ENCODE results near the gene STXBP6.
"Not testable (repeated sequence)": the region's sequence is repeated elsewhere in the genome, so short reads cannot be mapped to it uniquely, and the experiment has no call there.

STXBP6 gene

DNA sequence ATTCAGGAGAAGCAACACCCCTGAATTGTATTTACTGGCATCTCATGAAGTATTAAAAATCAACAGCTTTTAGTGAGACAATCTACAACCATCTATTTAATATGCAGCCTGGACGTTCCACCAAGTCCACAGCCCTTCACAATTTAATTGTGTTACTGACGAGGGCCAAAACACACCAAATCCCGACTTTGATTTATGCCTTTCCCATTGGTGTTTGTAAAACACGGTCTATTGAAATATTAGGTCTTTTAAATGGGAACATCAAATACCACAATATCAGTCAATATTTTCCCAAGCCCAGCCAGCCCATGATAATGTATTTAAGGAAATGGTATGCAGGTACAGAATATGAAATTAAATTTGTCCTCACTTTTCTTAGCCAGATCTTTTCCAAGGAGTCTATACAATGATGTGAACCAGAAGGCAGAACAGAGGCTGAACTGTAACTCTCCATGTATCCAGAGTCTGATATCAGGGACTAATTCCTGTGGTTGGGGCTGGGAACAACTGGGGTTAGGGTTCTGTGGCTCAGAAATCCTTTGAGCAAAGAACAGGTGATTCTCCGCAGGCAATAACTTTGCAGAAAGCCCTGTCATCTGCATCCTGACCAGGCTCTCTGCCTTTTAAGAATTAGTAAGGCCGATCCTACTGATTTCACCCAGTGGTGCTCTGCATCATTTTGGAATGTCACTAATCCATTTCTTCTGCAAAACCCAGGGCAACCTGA, 236.7 kb downstream of the STXBP6 start:
- DNase-seq (ENCODE audit: low read depth in 2 of 2, low spot score in 1 of 2): no peak

DNA sequence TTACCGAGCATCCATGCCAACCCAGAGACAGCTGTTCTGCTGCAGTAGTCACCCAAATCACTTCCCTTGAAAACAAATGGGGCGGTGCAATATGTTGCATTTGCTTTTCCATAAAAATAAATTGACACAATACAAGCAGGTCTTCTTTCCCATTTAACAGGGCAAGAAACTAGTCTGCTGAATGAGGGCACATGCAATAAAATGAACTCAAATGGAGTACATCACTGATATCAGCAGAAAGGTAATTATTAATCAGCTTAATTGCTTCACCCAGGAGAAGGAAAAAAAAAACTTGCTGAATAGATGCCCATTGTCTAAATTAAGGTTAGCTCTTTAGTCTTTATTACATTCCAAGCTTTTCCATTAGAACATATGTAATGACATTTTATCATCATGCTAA, 240.8 kb downstream of the STXBP6 start:
- DNase-seq (ENCODE audit: low read depth in 2 of 2, low spot score in 1 of 2): no peak

DNA sequence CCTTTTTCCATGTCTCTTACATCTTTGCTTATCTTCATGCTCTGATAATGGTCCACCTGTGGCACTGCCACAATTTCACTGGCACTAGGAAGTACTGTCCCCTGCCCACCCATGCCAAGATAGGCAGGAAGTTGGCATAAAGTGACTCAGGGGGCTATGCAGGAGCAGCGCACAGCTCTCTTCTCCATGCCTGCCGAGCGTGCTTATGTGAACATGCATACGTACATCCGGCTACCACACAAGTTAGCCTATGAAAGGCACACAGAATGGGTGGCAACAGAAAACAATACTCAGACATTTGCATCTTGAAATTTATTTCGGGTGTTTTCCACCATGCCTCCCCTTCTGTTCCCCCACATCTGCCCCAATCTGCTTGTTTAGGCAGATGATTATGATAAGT, 241.5 kb downstream of the STXBP6 start:
- DNase-seq (ENCODE audit: low read depth in 2 of 2, low spot score in 1 of 2): no peak

DNA sequence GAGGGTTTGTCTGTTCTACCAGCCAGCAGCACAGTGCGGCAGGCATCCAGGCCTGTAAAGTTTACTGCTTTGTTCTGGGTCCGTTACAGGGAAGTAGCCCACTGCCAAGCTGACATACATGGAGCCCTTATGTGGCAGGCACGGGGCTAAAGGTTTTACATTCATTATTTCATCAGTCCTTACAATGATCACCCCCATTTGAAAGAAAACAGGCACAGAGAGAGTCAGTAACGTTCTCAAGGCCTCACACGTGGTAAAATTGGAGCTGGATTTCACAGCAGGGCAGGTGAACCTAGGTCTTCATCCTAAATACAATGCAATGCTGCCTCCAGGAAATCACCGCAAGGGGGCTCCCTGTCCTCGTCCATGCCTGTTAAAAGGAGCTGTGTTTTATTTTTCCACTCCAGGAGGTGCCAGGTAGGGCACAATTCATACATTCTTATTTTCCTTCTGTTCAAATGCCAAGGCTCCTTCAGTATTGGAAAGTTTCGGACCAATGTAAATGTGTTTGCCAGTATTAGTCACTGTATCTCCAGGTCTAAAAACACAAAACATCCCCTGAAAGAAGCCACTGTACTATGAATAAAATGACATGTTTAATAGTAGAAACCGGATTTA, 243.8 kb downstream of the STXBP6 start:
- DNase-seq (ENCODE audit: low read depth in 2 of 2, low spot score in 1 of 2): no peak

DNA sequence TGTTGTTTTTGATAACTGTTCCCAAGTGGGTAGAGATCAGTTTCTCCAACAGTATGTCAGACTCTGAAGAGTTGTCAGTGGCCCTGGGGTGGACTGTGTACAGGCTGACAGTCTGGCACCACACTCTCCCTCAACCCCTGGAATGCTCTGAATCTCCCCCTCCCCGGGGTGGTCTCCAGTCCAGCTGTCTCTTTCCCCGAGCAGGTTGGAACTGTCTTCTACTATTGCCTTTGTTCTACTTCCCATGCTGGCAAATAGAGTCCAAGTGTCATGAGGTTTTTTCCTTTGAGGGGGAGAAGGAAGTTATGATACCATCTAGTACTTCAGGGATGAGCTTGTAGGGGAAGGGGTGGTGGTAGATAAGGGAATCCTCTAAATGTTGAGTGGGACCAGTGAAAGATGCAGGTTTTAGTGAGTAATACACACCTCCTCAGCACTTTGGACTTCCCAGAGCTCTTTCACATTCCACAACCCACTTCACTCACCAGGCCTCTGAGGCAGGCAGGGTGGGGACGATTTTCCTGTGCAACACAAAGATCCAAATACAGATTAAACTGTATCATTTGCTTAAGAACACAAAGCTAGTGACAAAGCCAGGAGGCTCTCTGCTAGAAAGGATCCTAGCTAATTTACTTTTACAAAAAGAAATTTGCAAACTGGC, 245.3 kb downstream of the STXBP6 start:
- DNase-seq (ENCODE audit: low read depth in 2 of 2, low spot score in 1 of 2): no peak

DNA sequence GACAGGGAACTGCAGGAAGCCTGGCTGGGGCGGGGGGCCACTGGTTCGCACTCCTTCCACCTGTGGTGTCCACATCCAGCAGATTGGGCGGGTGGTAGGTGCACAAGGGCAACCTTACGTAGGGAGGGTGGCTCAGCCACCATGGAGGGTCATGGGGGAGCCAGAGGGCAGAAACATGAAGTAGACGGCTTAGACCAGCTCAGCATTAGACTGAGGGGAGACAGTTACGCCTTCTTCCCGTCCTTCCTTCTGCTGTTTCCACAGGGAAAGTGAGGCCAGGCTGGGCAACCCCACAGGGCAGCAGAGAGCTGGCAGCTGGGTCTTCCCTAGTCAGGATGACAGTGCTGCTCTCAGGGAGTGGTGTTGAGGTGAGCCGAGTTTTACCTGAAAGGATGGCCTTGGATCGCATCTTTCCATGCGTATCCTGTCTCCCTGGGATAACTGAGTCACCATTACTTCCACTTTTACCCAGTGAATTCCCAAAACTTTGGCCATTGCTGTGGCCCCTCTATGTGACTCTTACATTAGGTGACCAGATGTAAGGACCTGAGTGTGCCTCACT, 245.9 kb downstream of the STXBP6 start:
- DNase-seq (ENCODE audit: low read depth in 2 of 2, low spot score in 1 of 2): no peak

DNA sequence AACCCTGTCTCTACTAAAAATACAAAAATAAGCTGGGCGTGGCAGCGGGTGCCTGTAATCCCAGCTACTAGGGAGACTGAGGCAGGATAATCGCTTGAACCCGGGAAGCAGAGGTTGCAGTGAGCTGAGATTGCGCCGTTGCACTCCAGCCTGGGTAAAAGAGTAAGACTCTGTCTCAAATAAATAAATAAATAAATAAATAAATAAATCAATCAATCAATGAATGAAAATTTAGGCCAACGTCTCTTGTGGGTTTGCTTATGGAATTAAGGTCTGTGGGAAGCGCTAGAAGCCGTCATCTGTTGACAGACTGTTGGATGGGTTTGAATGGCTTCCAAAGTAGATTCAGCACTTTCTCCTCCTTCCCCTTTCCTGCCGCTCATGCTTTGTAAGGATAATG, 246.5 kb downstream of the STXBP6 start:
- DNase-seq (ENCODE audit: low read depth in 2 of 2, low spot score in 1 of 2): not testable (repeated sequence)

DNA sequence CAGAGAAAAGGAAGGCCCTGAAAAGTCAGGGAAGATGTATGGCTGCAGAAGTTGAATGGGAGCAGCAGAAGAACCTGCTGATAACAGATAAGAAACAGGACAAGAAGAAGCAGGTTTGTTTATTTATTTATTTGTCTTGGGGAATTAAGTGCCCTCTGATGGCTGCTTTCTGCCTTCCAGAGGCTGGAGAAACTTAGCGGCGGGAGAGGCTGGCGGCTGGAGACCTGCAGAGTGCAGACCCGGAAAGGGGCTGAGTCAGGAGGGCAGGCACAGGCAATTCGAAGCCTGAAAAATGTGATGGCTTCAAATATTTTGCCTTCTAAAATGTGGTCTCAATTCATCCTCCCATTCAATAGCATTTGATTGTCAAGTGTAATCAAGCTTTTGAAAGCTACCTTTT, 247.7 kb downstream of the STXBP6 start:
- DNase-seq (ENCODE audit: low read depth in 2 of 2, low spot score in 1 of 2): no peak

DNA sequence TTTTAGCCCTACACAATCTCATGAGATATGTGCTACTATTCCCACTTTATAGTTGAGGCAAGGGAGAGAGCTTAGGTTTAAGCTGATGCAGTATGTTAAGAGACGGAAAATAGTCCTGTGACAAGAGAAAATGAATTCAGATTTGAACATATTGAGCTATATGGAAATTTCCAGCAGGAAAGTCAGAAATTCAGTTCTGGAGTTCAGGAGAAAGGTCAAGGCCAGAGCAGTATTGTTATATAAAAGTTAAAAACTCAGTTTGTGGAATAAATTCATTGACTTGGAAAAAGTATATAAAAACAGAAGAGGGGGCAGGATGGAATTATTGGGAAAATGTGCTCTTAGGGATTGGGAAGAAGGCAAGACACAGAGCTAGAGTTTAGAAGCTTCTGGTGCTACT, 248.9 kb downstream of the STXBP6 start:
- DNase-seq (ENCODE audit: low read depth in 2 of 2, low spot score in 1 of 2): no peak

DNA sequence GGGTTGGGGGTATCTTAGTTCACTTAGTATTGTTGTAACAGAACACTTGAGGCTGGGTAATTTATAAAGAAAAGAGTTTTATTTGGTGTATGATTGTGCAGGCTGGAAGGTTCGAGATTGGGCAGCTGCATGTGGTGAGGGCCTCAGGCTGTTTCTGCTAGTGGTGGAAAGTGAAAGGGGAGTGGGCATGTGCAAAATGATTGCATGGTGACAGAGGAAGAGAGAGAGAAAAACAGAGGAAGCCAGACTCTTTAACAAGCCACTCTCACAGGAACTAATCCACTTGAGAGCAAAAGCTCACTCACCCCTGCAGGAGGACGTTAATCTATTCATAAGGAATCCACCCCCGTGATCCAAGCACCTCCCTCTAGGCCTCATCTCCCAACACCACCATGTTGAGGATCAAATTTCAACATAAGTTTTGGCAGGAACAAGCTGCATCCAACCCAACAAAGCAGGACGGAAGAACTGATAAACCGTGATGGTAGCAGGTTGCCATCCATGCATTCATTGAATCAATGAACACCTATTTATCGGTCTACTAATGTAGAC, 251.0 kb downstream of the STXBP6 start:
- DNase-seq (ENCODE audit: low read depth in 2 of 2, low spot score in 1 of 2): no peak

DNA sequence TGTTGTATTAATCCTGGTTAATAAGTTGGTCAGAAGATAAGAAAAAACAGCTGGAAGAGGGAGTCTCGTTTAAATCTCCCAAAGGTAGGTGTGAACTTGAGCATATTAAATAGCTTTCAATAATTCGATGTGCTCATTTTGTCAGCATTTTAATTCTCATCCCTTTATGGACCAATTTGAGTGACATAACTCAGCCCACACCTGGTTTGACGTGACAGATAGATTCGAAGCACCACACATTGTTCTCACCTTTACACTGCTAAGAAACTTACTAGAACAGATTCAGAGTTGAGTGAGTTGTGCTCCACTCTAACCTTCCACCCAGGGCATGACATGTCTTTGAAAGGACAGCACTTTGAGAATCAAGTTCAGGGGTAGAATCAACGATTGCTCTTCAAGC, 254.5 kb downstream of the STXBP6 start:
- DNase-seq (ENCODE audit: low read depth in 2 of 2, low spot score in 1 of 2): no peak

DNA sequence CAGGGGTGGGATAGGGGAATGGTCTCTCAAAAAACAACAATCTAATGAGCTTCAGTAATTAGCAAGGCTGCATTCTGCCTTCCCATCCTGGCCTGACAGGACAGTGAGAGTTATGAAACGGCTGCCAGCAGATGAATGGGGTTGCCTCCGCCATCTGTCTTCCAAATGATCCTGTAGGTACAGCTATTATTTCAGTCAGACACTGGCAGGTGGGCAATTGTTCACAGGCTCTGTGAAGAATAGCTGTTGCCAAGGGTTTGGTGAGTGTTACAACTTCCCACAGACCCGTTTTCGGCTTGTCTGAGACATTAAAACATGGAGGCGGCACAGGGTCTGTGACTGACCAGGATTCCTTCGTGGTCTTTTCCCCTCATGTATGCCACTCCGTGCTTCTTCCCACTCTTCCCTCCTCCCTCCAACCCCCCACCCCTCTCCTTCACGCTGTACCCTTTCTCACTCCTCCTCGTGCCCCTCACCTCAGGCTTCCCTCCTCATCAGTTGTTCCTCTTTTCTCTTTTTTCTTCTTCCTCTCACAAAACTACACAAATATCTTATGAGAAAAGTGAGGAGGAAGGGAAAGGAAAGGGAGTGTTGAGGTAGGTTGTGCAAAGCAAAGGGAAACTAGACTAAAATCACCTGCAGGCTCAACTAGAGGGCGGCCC, 255.2 kb downstream of the STXBP6 start:
- no peak for DNase-seq (ENCODE audit: low read depth in 2 of 2, low spot score in 1 of 2)

DNA sequence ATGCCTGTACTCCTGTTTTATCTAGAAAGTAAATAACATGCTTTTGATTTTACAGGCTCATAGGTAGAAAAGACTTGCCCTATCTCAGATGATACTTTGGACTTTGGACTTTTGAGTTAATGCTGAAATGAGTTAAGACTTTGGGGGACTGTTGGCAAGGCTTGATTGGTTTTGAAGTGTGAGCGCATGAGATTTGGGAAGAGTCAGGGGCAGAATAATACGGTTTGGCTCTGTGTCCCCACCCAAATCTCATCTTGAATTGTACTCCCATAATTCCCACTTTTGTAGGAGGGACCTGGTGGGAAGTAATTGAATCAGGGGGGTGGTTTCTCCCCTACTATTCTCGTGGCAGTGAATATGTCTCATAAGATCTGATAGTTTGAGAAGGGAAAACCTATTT, 259.8 kb downstream of the STXBP6 start:
- no peak for DNase-seq (ENCODE audit: low read depth in 2 of 2, low spot score in 1 of 2)

DNA sequence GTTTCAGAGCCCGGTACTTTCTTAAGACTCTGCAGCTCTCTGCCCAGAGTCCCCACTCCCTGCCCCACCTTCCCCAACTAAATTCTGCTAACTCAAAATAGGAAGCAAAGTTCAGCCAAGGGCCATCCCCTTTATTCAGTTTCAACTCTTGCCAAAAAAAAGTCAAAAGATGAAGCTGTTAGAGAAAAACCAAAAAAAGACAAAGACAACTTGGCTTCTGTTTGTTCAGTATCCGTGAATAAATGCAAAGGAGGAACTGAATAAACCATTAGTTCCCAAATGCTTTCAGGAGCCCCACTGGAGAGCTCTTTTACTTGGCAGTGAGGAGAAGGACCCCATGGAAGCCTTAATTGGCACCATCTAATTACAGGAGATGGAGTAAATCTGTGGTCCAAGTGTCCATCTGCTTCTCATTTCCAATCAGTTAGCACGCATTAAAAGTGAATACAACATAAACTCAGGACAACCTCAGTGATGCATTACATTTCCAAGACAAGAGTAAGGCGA, 260.5 kb downstream of the STXBP6 start:
- DNase-seq (ENCODE audit: low read depth in 2 of 2, low spot score in 1 of 2): no peak

DNA sequence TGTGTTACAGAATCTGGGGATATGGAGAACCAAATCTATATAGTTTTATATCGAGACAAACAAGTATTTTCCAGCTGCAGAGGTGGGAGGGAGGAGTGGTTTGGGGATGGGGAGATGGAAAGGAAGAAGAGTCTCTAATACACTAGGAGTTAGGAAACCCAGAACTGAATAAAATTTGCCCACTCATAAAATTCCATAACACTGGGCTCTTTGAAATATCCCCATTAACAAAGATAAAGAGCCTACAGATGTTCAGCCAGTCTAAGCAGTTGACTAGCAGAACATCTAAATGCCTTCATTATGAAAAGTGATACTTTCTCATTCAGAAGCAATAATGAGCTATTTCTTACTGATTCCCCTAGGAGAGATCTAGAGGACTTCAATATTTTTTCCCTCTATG, 264.2 kb downstream of the STXBP6 start:
- no peak for DNase-seq (ENCODE audit: low read depth in 2 of 2, low spot score in 1 of 2)

DNA sequence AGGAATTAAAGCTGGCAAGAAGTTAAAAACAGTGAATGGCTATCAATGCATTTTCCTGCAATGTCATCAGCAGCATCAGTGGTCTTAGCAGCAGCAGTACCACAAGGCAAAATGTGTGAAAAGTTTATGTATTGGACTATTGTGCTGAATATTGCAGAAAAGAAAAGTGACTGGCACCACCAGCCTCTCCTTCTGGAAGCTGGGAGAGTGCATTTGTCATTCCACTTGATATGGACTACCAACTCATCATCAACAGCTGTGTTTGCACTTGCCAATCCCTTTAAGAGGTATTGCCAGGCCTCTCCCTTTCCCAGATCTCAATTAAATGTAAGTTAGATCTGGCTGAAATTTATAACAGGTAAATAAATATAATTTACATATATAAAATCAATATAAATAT, 265.0 kb downstream of the STXBP6 start:
- no peak for DNase-seq (ENCODE audit: low read depth in 2 of 2, low spot score in 1 of 2)

DNA sequence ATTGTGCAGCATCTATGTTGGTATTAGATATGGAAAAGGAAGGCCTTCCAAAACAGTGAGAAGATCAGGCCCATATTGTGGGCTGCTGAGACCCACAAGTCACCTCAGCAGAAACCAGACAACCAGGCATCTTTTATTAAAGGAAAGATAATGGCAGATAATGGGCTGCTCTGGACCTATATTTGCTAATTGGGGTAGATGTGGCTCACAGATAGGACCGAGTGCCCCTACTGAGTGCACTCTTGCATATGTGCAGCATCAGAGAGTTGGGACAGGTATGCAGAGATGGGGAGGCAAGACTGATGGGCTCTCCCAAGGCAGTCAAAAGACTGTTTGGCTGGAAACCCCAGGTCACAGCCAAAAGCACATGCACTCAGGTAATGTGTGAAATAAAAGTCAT, 266.2 kb downstream of the STXBP6 start:
- DNase-seq (ENCODE audit: low read depth in 2 of 2, low spot score in 1 of 2): no peak

DNA sequence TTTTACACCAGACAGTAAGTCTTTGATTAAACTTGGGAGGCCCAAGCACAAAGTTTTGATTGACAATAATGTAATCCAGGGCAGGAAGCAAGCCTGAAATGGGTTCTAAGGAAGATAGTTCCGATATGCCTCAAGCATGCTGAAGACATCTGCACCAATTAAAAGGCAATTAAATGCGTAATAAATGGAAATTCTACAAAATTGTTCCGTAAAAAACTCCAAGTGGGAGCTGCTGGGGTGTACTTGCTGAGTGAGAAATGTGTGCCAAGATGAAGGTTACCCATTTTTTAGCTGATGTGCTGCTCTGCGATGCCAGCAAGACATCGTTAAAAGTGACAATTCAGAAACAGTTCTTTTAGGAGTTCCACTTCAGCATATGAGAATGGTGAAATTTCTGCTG, 269.7 kb downstream of the STXBP6 start:
- DNase-seq (ENCODE audit: low read depth in 2 of 2, low spot score in 1 of 2): no peak

DNA sequence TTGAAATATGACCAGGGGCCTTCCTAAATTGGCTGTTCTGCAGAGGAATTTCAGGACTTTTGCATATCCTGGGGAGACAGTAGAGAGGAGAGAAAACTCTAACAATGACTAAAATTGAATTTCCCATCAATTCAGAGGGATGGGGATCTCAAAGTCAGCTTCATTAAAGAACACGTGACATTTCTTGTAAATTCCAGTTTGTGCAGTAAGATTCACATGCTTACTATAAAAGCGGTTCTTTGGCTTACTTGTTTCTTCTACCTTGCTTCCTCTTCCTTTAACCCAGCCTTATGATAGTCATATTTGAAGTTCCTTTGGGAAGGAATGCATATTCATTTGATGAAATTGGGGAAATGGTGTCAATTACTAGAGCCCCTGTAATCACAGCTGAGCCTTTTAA, 272.3 kb downstream of the STXBP6 start:
- DNase-seq (ENCODE audit: low read depth in 2 of 2, low spot score in 1 of 2): no peak

DNA sequence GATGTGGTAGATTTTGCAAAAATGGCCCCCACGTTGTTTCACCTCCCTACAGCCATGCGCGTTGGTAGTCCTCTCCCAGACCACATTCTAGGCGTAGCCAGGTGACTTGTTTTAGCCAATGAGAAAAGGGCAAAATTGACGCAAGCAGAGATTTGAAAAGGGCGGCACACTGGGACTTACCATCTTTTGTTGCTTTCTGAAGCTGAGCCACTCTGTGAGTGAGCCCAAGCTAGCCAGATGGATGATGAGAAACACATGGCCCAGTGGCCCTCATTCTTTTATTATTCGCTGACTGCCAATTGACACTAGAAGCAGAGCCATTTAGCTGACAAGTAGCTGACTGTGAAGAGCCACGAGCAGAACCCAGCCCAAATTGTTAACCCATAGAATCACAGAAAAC, 274.0 kb downstream of the STXBP6 start:
- no peak for DNase-seq (ENCODE audit: low read depth in 2 of 2, low spot score in 1 of 2)

DNA sequence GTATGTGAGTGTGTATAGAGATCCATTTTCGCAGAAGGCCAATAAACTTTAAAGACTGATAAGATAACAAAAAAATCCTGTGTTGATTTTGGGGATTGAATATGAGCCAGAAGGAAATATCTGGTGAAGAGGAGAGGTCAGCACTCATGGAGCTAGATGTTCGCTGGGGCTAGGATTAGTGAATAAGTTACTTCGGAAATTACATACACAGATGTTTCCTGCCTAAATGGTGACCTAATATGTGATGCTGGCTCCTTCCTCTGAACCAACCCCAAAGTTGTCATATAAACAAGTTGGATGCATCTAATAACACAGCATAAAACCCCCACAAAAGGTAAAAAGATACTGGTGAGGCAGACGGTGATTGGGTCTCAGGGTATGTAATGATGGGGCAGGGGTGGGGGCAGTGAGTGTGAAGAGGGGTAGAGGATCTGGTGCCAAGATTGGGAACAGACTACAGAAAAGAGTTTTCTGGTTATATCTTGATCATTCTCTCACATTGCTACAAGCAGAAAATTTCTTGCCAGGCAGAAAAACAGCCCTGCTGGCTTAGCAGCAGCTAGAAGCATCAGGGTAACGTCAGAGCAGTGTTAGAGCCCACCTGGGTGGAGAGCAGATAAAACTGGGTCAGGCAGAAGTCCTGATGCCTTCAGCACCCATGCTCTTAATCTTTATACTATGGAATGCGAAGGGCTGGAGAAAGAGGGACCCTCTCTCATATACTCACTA, 275.6 kb downstream of the STXBP6 start:
- no peak for DNase-seq (ENCODE audit: low read depth in 2 of 2, low spot score in 1 of 2)
